Measurements from ENCODE around the gene YARS2. TPM values are rescaled to one million over a fixed set of nuclear protein-coding genes. Genes with fewer than 3 reads are reported as not detected.

The YARS2 gene
- total RNA-seq = 24.1 TPM

DNA sequence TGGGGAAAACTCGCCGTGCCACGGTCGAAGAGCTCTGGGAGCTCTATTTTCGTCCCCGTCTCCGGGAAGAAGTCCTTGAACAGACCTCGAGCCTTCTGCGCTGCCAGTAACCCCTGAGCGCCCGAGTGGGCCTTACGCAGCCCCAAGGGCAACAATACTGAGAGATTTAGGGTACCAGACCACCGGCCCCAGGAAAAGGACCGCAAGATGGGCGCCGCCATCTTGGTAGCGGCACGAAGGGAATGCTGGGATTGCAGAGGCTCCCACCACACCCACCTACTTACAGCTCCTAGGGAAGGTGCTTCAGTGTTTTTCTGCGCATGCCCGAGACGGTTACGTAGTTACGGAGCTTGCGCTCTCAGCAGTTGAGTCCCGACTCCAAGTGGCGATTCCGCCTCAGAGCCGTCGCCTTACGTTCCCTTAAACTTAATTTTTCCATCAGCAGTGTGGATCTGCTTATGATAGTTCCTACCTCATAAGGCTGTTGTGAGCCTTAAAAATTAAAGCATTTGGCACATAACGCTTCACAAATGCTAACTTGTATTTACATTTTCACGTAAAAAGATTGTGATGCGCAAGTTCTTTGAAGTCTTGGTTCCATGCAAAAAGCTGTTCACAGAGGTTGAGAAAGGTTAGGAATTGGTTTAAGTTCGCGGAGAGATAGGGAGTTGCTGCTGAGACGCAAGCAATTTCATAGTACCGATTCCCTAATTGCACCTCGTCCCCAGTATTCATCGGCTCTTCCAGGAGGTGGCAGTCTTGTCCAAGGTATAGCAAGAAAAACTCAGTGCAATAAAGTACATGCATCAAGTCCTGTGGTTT, at the start of gene YARS2:
YARS2 (minus strand) TSS at position 244 of the 822 bp plus-strand sequence; CDS start at position 221, 23 bp downstream.
- FAIRE-seq (no peak), DNase-seq (ENCODE audit: low spot score in 2 of 2) (peak; percentile 68 to 72)

DNA sequence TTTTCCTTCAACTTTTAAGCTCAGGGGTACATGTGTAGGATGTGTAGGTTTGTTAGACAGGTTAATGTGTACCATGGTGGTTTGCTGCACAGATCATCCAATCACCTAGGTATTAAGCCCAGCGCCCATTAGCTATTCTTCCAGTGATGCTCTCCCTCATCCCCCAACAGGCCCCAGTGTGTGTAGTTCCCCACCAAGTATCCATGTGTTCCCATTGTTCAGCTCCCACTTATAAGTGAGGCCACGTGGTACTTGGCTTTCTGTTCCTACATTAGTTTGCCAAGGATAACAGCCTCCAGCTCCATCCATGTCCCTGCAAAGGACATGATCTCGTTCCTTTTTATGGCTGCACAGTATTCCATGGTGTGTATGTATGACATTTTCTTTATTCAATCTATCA, 48.6 kb upstream of the YARS2 start:
- FAIRE-seq (no peak), DNase-seq (ENCODE audit: low spot score in 2 of 2) (no peak)

DNA sequence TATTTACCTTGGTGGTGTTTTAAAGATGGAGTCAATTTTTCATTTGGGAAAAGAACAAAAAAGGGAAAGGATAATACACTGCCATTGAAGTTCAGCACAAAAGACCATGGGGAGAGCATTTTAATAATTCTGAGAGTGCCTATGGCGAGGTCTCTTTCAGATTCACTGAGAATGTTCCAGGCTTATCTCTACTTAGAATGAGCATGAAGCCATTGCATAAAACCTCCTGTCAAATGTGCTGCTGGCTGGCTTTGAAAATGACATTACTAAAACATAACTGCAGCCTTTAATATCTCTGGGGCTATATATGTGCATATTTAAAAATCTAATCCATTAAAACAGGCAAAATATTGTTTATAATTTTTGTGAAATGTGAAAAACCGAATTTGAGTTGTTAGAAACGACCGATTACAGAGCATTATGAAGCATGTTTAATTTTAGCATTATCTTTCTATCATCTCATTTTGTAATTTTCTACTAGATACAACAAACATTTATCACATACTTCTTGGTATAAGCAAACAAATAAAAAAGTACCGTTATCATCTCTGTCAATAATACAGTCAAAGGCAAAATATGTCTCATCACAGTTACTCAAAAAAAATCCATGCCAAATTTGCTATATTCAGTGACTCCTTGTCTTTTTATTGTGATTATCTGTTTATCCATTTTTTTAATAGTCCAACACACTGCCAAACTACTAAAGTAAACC, 45.7 kb upstream of the YARS2 start:
- DNase-seq (ENCODE audit: low spot score in 2 of 2) (no peak), FAIRE-seq (no peak)

DNA sequence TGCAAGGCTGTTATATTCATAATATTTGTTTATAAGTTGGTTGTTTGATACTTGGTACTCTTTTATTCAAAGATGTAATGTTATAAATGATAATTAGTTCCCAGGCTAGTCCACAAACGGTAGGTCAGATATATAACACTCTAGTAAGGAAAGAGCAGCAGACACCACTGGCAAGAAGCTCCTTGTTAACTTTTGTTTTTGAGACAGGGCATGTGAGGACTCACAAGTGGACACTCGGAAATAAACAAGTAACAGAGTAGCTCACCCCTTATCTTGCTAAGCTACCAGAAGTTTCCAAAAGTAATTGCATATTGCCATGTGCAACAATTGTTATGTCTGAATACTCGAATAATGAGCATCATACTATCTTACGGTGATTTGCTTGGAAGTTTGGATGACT, 38.6 kb upstream of the YARS2 start:
- DNase-seq (ENCODE audit: low spot score in 2 of 2) (no peak), FAIRE-seq (no peak)

DNA sequence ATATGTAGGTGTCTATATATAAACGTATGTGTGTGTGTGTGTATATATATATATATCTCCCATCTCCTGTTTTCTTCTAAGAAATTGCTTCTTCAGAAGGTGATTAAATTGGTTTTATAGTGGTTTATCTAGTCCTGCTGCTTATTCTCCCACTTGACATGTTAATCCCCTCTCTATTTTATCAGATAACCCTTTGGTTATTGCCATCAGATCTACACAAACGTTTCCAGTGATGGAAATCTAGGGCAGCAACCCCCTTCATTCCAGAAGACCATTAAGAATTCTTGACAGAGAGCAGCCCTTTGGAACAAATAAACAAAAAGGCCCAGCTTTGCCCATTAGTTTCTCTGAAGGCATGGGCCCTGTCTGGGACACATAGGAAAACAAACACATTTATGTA, 34.2 kb upstream of the YARS2 start:
- FAIRE-seq (no peak), DNase-seq (ENCODE audit: low spot score in 2 of 2) (no peak)

- DNase-seq (ENCODE audit: low spot score in 2 of 2) (no peak), FAIRE-seq (no peak)
These were observed 33.7 kb upstream of the YARS2 start for GRCh38 chr12:32789446-32789845.

- no peak for FAIRE-seq
These were observed 32.7 kb upstream of the YARS2 start for GRCh38 chr12:32788405-32788804.

GRCh38 chr12:32785557-32785956, 29.9 kb upstream of the YARS2 start:
- FAIRE-seq (no peak), DNase-seq (ENCODE audit: low spot score in 2 of 2) (no peak)

More at GRCh38 chr12:32788405-32788804, 32.7 kb upstream of the YARS2 start:
- no peak for DNase-seq (ENCODE audit: low spot score in 2 of 2)

DNA sequence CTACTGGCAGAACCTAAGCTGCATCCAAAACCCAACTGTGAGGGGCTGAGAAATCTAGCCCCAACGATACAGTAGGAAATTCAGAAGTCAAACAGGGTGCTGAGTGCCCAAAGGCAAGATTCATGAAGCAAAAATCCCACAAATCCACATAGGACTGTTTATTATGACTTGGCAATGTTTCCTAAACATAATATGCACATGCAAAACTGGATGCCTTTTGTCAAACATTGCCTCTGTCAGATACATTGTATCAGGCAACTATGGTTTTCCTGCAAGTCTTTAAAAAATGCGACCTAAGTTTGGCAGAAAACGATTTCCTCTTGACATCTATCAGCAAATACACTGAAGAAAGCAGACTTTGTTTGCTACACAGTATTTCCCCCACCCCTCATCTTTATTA, 27.3 kb upstream of the YARS2 start:
- FAIRE-seq = no peak

GRCh38 chr12:32780071-32780470, 24.4 kb upstream of the YARS2 start:
- DNase-seq (ENCODE audit: low spot score in 2 of 2) = no peak
- no peak for FAIRE-seq

More for the DNA sequence above, 27.3 kb upstream of the YARS2 start:
- no peak for DNase-seq (ENCODE audit: low spot score in 2 of 2)

DNA sequence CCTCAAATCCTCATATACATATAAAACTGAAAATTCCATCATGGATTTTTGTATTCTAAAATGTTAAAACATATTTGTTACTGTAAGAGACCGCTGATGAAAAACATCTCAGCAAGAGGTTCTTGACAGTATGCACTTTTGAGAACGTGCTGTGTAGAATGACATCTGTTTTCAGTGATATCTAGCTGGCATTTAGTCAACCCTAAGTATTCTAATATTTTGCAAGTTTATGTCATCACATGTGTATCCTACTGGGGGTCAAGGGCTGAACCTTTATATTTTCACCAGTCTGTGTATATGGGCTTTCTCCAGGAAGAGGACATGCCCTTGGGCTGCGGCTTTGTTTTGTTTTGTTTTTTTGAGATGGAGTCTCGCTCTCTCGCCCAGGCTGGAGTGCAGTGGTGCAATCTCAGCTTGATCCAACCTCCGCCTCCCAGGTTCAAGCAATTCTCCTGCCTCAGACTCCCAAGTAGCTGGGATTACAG, 22.0 kb upstream of the YARS2 start:
- no peak for DNase-seq (ENCODE audit: low spot score in 2 of 2)
- FAIRE-seq = no peak

DNA sequence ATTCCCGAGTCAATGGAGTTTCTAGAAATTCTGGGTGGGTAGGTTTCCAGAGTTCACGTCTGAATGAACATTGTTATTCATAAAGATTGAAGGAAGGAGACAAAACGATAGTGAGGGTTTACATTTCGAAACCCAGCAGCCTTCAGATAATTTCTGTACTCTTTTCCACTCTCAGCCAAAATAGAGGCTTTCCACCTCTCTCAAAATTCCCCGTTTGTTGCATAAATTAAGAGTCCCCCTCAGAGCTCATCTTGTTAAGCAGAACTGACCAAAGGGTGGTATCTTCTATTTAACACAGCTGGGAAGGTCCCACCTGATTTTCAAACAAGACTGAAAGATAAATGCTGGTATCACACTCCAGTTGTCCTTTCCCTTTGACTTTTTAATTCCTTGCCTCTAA, 21.5 kb upstream of the YARS2 start:
- FAIRE-seq (no peak), DNase-seq (ENCODE audit: low spot score in 2 of 2) (no peak)

DNA sequence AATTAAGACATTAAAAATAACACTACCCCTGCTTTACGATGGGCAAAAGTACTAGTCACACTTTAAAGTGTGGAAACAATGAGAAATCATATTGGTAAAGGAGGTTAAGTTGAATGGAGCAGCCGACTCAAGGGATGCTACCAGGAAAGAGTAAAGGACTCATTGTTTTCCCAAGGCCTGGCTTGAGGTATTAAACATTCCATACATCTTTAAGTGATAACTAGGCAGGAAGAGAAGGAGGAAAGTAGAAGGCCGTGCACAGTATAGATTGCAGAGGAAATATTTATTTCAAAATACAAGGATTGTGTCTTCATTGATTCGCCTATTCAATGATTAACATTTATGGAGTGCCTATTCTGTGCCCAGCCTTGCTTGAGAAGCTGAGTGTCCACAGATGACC, 20.6 kb upstream of the YARS2 start:
- no peak for DNase-seq (ENCODE audit: low spot score in 2 of 2)
- no peak for FAIRE-seq

- DNase-seq (ENCODE audit: low spot score in 2 of 2) (no peak), FAIRE-seq (no peak)
These were observed 18.0 kb upstream of the YARS2 start for GRCh38 chr12:32773691-32774090.

GRCh38 chr12:32770141-32770540, 14.4 kb upstream of the YARS2 start:
- DNase-seq (ENCODE audit: low spot score in 2 of 2) (no peak), FAIRE-seq (no peak)

DNA sequence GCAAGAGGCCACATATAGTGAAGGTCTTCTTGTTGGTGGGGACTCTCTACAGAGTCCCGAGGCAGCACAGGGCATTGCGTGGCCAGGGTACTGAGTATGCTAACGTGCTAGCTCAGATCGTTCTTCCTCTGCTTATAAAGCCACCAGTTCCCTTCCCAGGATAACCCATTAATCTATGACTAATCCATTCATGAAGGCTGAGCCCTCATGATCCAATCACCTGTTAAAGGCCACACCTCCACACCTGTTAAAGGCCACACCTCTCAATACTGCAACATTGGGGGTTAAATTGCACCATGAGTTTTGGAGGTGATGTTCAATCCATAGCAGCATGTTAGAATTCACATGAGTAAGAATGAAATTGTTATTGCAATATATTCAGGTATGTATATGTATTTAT, 12.8 kb upstream of the YARS2 start:
- no peak for FAIRE-seq
- no peak for DNase-seq (ENCODE audit: low spot score in 2 of 2)

GRCh38 chr12:32765906-32766305, 10.2 kb upstream of the YARS2 start:
- FAIRE-seq = no peak
- no peak for DNase-seq (ENCODE audit: low spot score in 2 of 2)

DNA sequence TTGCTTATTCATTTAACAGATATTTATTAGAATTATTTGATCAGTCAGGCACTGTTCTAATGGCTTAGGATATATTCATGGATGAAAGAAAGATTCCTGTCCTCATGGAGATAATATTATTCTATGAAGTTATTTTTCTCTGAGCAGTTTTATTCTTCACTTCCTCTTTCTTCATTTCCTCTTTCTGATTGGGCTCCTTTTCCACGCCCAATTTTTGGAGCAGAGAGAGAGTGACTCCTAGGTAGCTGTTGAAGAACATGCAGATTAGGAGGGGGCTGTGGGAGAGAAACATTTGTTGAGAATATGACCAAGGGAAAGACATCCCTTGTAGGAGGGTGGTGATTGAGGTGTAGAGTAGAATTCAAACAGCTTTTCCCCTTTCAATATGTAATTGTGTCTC, 6.0 kb upstream of the YARS2 start:
- DNase-seq (ENCODE audit: low spot score in 2 of 2) (no peak), FAIRE-seq (no peak)

GRCh38 chr12:32757157-32757556, 1.5 kb upstream of the YARS2 start:
- FAIRE-seq (no peak), DNase-seq (ENCODE audit: low spot score in 2 of 2) (no peak)

GRCh38 chr12:32756476-32757066, 874 bp upstream of the YARS2 start:
- DNase-seq (ENCODE audit: low spot score in 2 of 2) = no peak
- FAIRE-seq = no peak

DNA sequence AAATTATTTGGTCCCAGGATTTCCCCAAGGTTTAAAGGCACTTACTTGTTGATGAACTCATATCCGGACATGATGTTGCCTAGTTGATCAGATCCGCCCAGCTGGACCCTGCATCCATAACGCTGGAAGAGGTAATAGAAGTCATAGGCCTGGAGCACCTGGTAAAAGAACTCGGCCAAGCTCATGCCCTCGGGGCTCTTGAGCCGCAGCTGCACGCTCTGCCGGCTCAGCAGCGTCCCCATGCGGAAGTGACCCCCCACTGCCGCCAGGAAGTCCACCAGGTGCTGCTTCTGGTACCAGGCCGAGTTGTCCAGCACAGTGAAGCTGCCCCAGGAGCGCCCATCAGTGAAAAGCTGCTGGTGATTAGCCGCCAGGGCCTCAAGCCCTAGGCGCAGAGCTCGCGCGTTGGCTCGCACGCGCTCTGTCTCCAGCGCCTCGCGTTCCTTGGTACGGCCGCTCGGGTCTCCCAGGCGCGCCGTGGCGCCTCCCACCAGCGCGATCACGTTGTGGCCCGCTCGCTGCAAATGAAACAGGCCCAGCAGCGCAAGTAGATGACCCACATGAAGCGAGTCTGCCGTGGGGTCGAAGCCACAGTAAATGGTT, 545 bp downstream of the YARS2 start:
- DNase-seq (ENCODE audit: low spot score in 2 of 2) (peak; percentile 13 to 14), FAIRE-seq (no peak)
